ENCODE data around the gene SMG1.

- TF ChIP-seq POLR2A (IDR thresholded peaks at IDR 0.05): no peak
- TF ChIP-seq CTCF (IDR thresholded peaks at IDR 0.05 in 4 of 5, conservative IDR thresholded peaks at IDR 0.05 in 1 of 5): no peak
Observed at GRCh38 chr16:18834864-18835263, 91.3 kb downstream of the SMG1 start.
